HepG2 (cell line): ENCODE data around the gene TSC22D4. TPM values are rescaled to one million over a fixed set of nuclear protein-coding genes. Genes with fewer than 3 reads are reported as not detected.

Experiments
- ATAC-seq: fragments of 200-7000 bp; cut with Tn5 transposase; 3 replicates; pipeline ENCODE4 v1.9.1; 2020; ENCODE audit warnings: mild to moderate bottlenecking, moderate library complexity
- BruUV-seq: library from RNA; stranded (reverse); fragments of 400-500 nt; replicated peaks from 2 replicates; lab custom pipeline; 2021; lab: Mats Ljungman, UMichigan
- CTCF ChIA-PET: fragments of 300-600 bp; formaldehyde crosslinking; extraction: SDS; loops from one replicate; lab custom pipeline; 2021; ENCODE audit warnings: low total read pairs, inconsistent platforms, low intra/inter-chr PET ratio; lab: Yijun Ruan, JAX
- POLR2A ChIA-PET: fragments of 350-600 bp; sonication (Branson Sonifier 250); formaldehyde crosslinking; loops from one replicate; lab custom pipeline; 2020; ENCODE audit warnings: antibody characterized with exemption, inconsistent platforms; lab: Yijun Ruan, JAX
- DNase-seq: peaks from one replicate; pipeline ENCODE4 v3.0.0-alpha.2; 2015; ENCODE audit warnings: low spot score
- FAIRE-seq: peaks from 3 replicates; lab custom pipeline; 2011; peaks lifted over from hg19 to GRCh38; lab: Jason Lieb, UNC
- H2AFZ ChIP-seq: one replicate; pipeline ENCODE4 v1.6.1; 2011; ENCODE audit warnings: low read length, inconsistent platforms
- H3K27ac ChIP-seq: fragments of 300-600 bp; 3 replicates; pipeline ENCODE4 v1.8.0; 2011; ENCODE audit warnings: mixed run types, mild to moderate bottlenecking, mixed read lengths, low read length, inconsistent platforms; ENCODE audit not compliant: insufficient read depth; ENCODE audit errors: extremely low read length
- H3K27me3 ChIP-seq, 2 experiments: fragments of 200-600 bp in 1 of 2; 2 replicates in 1 of 2; 3 replicates in 1 of 2; pipeline versions ENCODE4 v1.6.0 to v1.8.0; 2011; ENCODE audit warnings: low read length in 2 of 2, mild to moderate bottlenecking in 2 of 2, moderate library complexity in 2 of 2, inconsistent platforms in 1 of 2; ENCODE audit not compliant: insufficient read depth in 2 of 2, control insufficient read depth in 1 of 2
- H3K36me3 ChIP-seq, 2 experiments: fragments of 200-600 bp in 1 of 2; replicated peaks in 1 of 2; 2 replicates in 1 of 2; 3 replicates in 1 of 2; pipeline versions ENCODE4 v1.5.1 to v1.8.0; 2011; ENCODE audit warnings: low read length in 2 of 2, inconsistent platforms in 1 of 2; ENCODE audit not compliant: insufficient read depth in 2 of 2, control insufficient read depth in 1 of 2
- H3K4me1 ChIP-seq: 2 replicates; pipeline ENCODE4 v1.5.1; 2012; ENCODE audit warnings: low read length, inconsistent platforms; ENCODE audit not compliant: insufficient read depth
- H3K4me2 ChIP-seq: 2 replicates; pipeline ENCODE4 v1.6.0; 2011; ENCODE audit warnings: low read depth, low read length, inconsistent platforms
- H3K4me3 ChIP-seq, 3 experiments: fragments of 200-600 bp in 1 of 3; sonication (generic), shearing (Covaris generic) in 1 of 3; replicated peaks in 1 of 3; 2 replicates each; pipeline ENCODE4 v1.5.1; 2011 to 2016; ENCODE audit warnings: low read length in 3 of 3, inconsistent platforms in 2 of 3, low read depth in 2 of 3, mild to moderate bottlenecking in 2 of 3, control low read depth in 1 of 3, mixed read lengths in 1 of 3; ENCODE audit not compliant: insufficient read depth in 1 of 3
- H3K79me2 ChIP-seq: one replicate; pipeline ENCODE4 v1.6.1; 2011; ENCODE audit warnings: low read length, inconsistent platforms; ENCODE audit not compliant: insufficient read depth
- H3K9ac ChIP-seq: 2 replicates; pipeline ENCODE4 v1.6.0; 2011; ENCODE audit warnings: mild to moderate bottlenecking, low read depth, low read length, inconsistent platforms; ENCODE audit not compliant: insufficient read depth
- H3K9me3 ChIP-seq: 2 replicates; pipeline ENCODE4 v1.5.1; 2012; ENCODE audit warnings: mild to moderate bottlenecking, low read length
- H4K20me1 ChIP-seq: 2 replicates; pipeline ENCODE4 v1.6.0; 2011; ENCODE audit warnings: inconsistent platforms, mild to moderate bottlenecking, low read length, moderate library complexity; ENCODE audit not compliant: insufficient read depth
- AGO1 ChIP-seq: fragments of 200-400 bp; formaldehyde crosslinking; IDR thresholded peaks from 2 replicates; pipeline ENCODE4 v1.6.1; 2017; ENCODE audit warnings: mild to moderate bottlenecking, low read depth, low read length, moderate library complexity; ENCODE audit not compliant: poor library complexity, severe bottlenecking
- HNRNPLL ChIP-seq: fragments of 200-400 bp; formaldehyde crosslinking; IDR thresholded peaks from 2 replicates; pipeline ENCODE4 v1.6.1; 2017; ENCODE audit warnings: mild to moderate bottlenecking, low read depth, low read length; ENCODE audit not compliant: poor library complexity, severe bottlenecking
- ISL2 ChIP-seq: sonication (generic); formaldehyde crosslinking; IDR thresholded peaks from 2 replicates; pipeline ENCODE4 v1.5.0; 2020; ENCODE audit warnings: missing genetic modification reagents
- KMT2A ChIP-seq: sonication (generic); formaldehyde crosslinking; IDR thresholded peaks from 2 replicates; pipeline ENCODE4 v1.4.0; 2020; ENCODE audit warnings: missing genetic modification reagents
- NKX3-1 ChIP-seq: sonication (generic); formaldehyde crosslinking; IDR thresholded peaks from 2 replicates; pipeline ENCODE4 v1.5.0; 2020; ENCODE audit warnings: missing genetic modification reagents
- NR3C1 ChIP-seq: sonication (generic); formaldehyde crosslinking; IDR thresholded peaks from 2 replicates; pipeline ENCODE4 v1.4.0; 2020; ENCODE audit warnings: missing genetic modification reagents
- POLR2G ChIP-seq: fragments of 200-400 bp; formaldehyde crosslinking; IDR thresholded peaks from 2 replicates; pipeline ENCODE4 v1.6.1; 2018; ENCODE audit warnings: mild to moderate bottlenecking, low read depth, low read length, moderate library complexity
- PREB ChIP-seq: sonication (generic); formaldehyde crosslinking; IDR thresholded peaks from 2 replicates; pipeline ENCODE4 v1.4.0; 2020; ENCODE audit warnings: missing genetic modification reagents
- THYN1 ChIP-seq: sonication (generic); formaldehyde crosslinking; IDR thresholded peaks from 2 replicates; pipeline ENCODE4 v1.8.1; 2023; ENCODE audit warnings: low read depth, mild to moderate bottlenecking, moderate library complexity, missing genetic modification reagents, borderline replicate concordance
- TSC22D2 ChIP-seq: sonication (generic); formaldehyde crosslinking; IDR thresholded peaks from 2 replicates; pipeline ENCODE4 v1.5.1; 2020; ENCODE audit warnings: missing genetic modification reagents, mild to moderate bottlenecking, borderline replicate concordance
- ZFP91 ChIP-seq: sonication (generic); formaldehyde crosslinking; IDR thresholded peaks from 2 replicates; pipeline ENCODE4 v1.9.0; 2022; ENCODE audit warnings: missing genetic modification reagents, mild to moderate bottlenecking, borderline replicate concordance
- ZNF3 ChIP-seq: IDR thresholded peaks from 2 replicates; pipeline ENCODE4 v1.7.0; 2017; ENCODE audit warnings: inconsistent platforms
- ZNF362 ChIP-seq: sonication (generic); formaldehyde crosslinking; IDR thresholded peaks from 2 replicates; pipeline ENCODE4 v1.4.0; 2020; ENCODE audit warnings: missing genetic modification reagents, mild to moderate bottlenecking, borderline replicate concordance
- ZNF614 ChIP-seq: IDR thresholded peaks from 2 replicates; pipeline ENCODE4 v1.6.1; 2018; ENCODE audit warnings: missing biosample characterization, missing genetic modification reagents, inconsistent platforms, borderline replicate concordance
- ZNF652 ChIP-seq: IDR thresholded peaks from 2 replicates; pipeline ENCODE4 v1.6.1; 2016; ENCODE audit warnings: low read depth, borderline replicate concordance
- ZNF792 ChIP-seq: IDR thresholded peaks from 2 replicates; pipeline ENCODE4 v1.6.1; 2016
- WGBS: methylation state at CpG from one replicate; pipeline ENCODE4 v1.1.6; 2017; ENCODE audit warnings: low lambda C conversion rate; 5-methylcytosine and 5-hydroxymethylcytosine counted together
- in situ Hi-C: cut with HindIII; loops from 2 replicates; pipeline ENCODE4 v1.10.0; 2017; ENCODE audit warnings: low pct_unique_long_range_greater_than_20kb; ENCODE audit not compliant: extremely low pct_ligation_motif_present
- intact Hi-C: fragments of 100-400 bp; cut with micrococcal nuclease; formaldehyde crosslinking; loops from one replicate; pipeline ENCODE4 v1.10.0; 2022; ENCODE audit not compliant: unreplicated experiment
- polyA plus RNA-seq, 8 experiments: library from polyadenylated mRNA; depleted of rRNA in 3 of 8; stranded (reverse) in 7 of 8; unstranded in 1 of 8; fragments of >200 nt; fragmentation: Illumina TruSeq in 4 of 8; extraction: Trizol in 4 of 8; gene quantifications; 2 replicates each; pipeline versions ENCODE4 v1.2.1 to v1.2.3, GENCODE V29; 2011 to 2016; ENCODE audit warnings: low read depth in 4 of 8, missing spikeins in 1 of 8, mixed read lengths in 1 of 8; ENCODE audit not compliant: insufficient read depth in 1 of 8
- total RNA-seq, 5 experiments: library from RNA; depleted of rRNA; stranded (reverse); fragments of >200 nt; fragmentation: Illumina TruSeq; extraction: Trizol; gene quantifications; 2 replicates each; pipeline ENCODE4 v1.2.3, GENCODE V29; 2016; ENCODE audit warnings: low read depth in 1 of 5
- TF ChIP-seq, protein P1 (sequence below): sonication (generic); formaldehyde crosslinking; IDR thresholded peaks from 2 replicates; pipeline ENCODE4 v1.4.0; 2020; ENCODE audit warnings: missing genetic modification reagents

Gene TSC22D4
- total and polyA plus RNA-seq, 2 of the 13 experiments (the other 11 are each of a cell fraction or from before 2014, with no cell fraction given): 7.7 to 8.7 TPM

DNA sequence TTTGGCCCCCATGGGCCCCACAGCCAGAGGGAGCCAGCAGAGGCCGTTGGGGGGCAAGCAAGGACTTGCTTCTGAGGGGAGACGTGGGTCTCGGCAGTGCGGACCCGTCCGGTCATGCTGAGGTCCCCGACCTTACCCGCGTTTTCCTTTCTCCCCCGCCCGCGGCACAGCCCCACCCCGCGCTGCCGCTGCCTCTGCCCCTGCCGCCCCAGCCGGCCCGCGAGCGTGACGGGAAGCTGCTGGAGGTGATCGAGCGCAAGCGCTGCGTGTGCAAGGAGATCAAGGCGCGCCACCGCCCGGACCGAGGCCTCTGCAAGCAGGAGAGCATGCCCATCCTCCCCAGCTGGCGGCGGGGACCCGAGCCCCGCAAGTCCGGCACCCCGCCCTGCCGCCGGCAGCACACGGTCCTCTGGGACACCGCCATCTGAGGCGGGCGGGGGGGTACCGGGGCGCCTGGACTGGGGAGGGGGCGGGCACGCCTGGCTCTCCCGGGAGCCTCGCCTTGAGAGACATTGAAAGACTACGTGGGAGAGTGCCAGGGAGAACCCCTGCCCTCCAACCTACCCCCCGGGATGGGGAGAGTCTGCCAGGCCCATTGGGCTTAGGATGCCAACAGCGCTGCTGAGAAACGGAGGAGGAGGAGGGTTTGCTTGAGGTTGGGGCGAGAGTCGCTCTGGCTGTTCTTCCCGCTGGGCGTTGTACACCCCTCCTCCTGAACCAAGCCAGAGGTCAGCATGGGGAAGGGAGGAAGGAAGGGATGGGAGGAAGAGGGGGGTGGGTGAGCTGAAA is 14.7 kb upstream of the TSC22D4 start:
- DNase-seq: peak; percentile 33
- peaks cover 34% of the 10 kb centered on the region for H3K4me1 ChIP-seq
- FAIRE-seq: no peak
- ChIA-PET POLR2A (interaction anchor here (0.9 to 1.5 kb wide), 6 partner anchors 14 to 92 kb away, joined by 3 to 4 read pairs (median 3); partner anchors contain the start of genes AGFG2, FBXO24, LRCH4 and ZCWPW1), CTCF (interaction anchor here (1.0 to 1.1 kb wide), 2 partner anchors 10 to 66 kb away, joined by 3 to 4 read pairs; partner anchors contain the start of gene NYAP1)
- in situ Hi-C loops (no loop called here), intact Hi-C loops (loop anchor here (1.0 to 2.0 kb wide), 2 partner anchors 52 to 65 kb away; no protein-coding TSS in a partner anchor)
- H3K79me2 ChIP-seq: no peaks in the 10 kb centered on the region
- peak; percentile 80 for ATAC-seq
- H3K4me3 ChIP-seq: peak overlapping the region; percentile 42 to 76 (median 54)
- H3K27ac ChIP-seq: no peak overlapping the region
- peak overlapping the region; percentile 95 for H3K4me2 ChIP-seq
- WGBS: 0% methylated on average over 16 of the region's 56 CpGs
- H3K9me3 ChIP-seq: no peaks in the 10 kb centered on the region
- BruUV-seq: no TSS peak
- H4K20me1 ChIP-seq: no peaks in the 10 kb centered on the region
- H3K27me3 ChIP-seq: peaks cover 1 to 7% of the 10 kb centered on the region in 2 experiments; a peak in 4 of 5 replicates
- no peak overlapping the region for H2AFZ ChIP-seq
- no peaks in the 10 kb centered on the region for H3K36me3 ChIP-seq
- peak overlapping the region; percentile 43; the same call in 1 of the 2 replicates for H3K9ac ChIP-seq
- TF ChIP-seq TSC22D2 (CRISPR knock-in tag) (peak; percentile 74; the same call in 1 of the 2 replicates), AGO1 (peak; percentile 45), PREB (CRISPR knock-in tag) (no peak), NR3C1 (no peak), ZFP91 (peak; percentile 73; the same call in 1 of the 2 replicates), ZNF614 (CRISPR knock-in tag) (0 out of 2 replicates have a peak, but pooled peaks have one; percentile 53), POLR2G (0 out of 2 replicates have a peak, but pooled peaks have one; percentile 22), ZNF3 (0 out of 2 replicates have a peak, but pooled peaks have one; percentile 12), ZNF652 (CRISPR knock-in tag) (no peak), HNRNPLL (peak; percentile 58), ISL2 (CRISPR knock-in tag) (peak; percentile 43; the same call in 1 of the 2 replicates), ZNF362 (CRISPR knock-in tag) (0 out of 2 replicates have a peak, but pooled peaks have one; percentile 11), ZNF792 (CRISPR knock-in tag) (peak; percentile 50; the same call in 1 of the 2 replicates), KMT2A (peak; percentile 69; the same call in 1 of the 2 replicates), THYN1 (CRISPR knock-in tag) (no peak), NKX3-1 (no peak)
- TF ChIP-seq, protein P1, sequence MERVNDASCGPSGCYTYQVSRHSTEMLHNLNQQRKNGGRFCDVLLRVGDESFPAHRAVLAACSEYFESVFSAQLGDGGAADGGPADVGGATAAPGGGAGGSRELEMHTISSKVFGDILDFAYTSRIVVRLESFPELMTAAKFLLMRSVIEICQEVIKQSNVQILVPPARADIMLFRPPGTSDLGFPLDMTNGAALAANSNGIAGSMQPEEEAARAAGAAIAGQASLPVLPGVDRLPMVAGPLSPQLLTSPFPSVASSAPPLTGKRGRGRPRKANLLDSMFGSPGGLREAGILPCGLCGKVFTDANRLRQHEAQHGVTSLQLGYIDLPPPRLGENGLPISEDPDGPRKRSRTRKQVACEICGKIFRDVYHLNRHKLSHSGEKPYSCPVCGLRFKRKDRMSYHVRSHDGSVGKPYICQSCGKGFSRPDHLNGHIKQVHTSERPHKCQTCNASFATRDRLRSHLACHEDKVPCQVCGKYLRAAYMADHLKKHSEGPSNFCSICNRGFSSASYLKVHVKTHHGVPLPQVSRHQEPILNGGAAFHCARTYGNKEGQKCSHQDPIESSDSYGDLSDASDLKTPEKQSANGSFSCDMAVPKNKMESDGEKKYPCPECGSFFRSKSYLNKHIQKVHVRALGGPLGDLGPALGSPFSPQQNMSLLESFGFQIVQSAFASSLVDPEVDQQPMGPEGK (CRISPR knock-in tag): peak; percentile 89
